NK-92 treated with Interleukin-12 subunit alpha and Interleukin-12 subunit beta, amount 100 ng/mL, for 24 hours (cell line): Measurements from ENCODE around the gene AMPD2.

Source experiments
- DNase-seq: peaks from one replicate; lab custom pipeline; 2025; lab: John Stamatoyannopoulos, UW

Gene AMPD2

GRCh38 chr1:109630898-109631512, 11.4 kb downstream of the AMPD2 start:
- no peak for DNase-seq

DNA sequence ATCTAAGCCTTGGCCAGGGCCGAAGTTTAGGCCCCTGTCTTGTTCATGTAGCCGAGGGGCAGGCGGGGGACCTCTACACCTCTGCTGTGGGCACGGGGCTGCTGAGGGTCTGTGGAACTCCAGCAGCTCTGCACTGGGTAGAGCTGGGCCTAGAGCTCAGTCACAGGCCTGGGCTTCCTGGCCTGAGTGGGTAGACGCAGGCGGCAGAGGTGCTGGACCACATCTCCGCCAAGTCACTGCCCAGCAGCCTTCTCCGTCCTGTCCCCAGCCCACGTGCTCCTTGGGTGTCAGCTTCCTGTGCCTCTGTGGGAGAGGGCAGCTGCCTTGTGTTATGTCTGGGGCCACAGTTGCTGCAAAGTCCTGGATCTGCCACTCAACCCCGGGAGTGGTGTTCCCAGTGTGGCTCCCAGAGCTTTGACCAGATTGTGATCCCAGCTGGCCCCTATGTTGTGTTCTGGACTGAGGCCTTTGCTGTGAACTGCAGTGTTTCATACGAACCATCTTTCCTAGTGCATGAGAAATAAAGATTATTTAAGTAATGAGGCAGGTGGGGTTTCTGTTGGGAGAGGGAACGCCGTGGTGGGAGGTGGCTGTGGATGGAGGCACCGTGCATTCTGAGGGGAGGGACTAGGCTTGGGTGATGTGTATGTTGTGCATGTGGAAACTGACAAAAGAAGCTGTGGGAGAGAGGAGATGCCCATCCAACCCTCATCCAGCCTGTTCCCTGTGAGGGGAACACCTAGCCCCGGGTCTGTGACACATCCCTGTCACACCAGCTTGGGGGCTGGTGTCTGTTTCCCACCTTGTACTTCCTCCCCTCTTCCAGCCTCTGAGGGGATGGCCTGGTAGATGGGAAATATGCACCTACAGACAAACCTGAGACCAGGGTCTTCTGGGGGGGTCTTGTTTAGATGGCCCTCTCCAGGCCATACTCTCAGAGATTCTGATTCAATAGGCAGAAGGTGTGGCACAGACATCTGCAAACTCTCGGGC, 12.2 kb downstream of the AMPD2 start:
- DNase-seq = no peak

GRCh38 chr1:109632671-109633346, 13.2 kb downstream of the AMPD2 start:
- no peak for DNase-seq

DNA sequence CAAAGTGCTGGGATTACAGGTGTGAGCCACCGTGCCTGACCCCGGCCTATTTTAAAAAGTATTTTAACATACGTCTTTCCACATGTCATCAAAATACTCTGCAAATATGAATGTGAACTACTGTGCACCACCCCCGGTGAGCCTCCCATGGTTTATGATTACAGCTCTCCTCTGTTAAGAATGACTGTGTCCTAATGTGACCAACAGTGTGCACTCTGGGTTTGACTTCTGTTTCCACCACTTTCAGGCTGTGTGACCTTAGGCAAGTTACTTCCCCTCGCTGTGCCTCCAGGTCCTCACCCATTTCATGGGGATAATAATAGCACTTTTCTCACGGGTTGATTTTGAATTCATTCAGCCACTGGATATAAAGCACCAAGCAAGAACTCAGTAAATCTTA, 14.7 kb downstream of the AMPD2 start:
- no peak for DNase-seq

- no peak for DNase-seq
Observed at GRCh38 chr1:109634771-109635750, 15.4 kb downstream of the AMPD2 start.

DNA sequence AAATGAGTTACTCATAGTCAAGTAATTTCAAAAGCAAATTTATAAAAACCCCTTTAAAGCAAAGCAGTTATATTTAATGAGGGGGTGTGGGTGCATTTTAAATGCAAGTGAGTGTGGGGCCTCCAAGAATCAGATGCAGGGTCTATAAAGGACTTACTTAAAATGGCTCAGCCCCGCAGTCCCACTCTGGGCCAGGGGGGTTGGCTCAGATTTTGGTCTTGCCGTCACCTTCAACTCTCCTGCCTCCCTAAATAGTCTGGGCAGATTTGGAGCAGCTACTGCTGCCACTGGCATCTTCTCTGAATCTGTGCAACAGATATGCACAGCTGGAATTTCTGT, 16.2 kb downstream of the AMPD2 start:
- no peak for DNase-seq

GRCh38 chr1:109636201-109636952, 16.7 kb downstream of the AMPD2 start:
- no peak for DNase-seq

DNA sequence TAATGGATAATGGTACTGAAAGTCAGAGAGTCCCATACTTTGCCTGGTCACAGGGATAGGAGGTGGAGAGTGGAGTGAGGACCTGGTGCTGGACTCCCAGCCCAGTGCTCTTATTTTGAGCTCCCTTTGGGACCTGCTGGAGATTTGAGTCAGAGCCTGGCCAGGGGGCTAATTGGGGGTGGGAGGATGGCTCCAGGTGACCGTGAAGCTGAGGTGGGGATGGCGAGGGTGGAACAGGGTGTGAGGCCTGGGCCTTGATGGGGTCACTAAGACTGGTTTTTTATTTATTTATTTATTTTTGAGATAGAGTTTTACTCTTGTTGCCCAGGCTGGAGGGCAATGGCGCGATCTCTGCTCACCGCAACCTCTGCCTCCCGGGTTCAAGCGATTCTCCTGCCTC, 17.8 kb downstream of the AMPD2 start:
- no peak for DNase-seq

DNA sequence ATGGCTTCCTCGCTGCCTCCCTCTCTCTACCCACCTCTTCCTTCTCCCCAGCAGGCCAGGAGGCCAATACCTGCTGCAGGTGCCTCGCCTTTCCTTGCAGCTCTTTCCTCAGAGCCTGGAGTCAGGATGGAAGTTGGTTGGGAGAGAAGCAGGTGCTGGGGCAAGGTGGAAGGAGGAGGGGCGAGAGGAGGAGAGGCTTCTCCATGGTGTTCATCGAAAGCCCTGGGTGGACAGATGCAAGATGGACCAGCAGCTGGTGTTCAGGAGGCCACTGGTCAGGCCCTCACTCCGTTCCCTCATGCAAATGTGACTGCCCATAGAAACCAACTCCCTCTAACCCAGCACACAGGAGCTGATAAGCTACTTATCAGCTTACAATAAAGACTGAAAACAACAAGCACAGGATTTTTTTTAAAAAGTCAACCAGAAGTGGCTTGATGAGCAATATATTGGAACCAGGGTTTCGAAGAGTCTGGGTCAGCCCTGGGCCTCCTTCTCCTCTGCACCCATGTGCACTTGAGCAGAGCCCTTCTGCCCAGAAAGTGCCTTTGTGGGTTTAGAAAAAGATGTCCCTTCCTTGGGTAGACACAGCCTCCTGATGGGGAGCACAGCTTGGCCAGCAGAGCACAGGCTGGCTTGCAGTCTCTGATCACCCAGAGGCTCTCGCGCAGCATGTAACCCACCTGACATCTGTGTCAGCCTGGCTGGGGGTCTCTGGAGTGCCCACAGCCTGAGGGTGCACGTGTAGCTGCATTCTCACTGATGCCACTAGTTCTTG, 19.6 kb downstream of the AMPD2 start:
- no peak for DNase-seq

DNA sequence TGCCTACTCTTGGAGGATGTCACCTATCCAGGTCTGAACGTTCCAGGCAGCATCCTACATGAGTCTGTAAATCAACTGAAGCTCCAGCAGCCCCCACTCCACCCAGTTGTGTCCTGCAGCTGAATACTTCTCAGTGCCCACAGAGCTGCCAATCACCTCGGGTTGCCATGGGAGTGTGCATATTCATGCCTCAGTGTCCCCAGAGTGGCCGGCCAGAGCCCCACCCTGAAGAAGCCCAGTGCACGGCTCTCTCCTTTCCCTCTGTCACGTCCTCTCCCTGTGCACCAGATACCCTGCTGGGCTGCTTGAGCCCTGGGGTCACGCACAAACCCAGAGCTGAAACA, 20.2 kb downstream of the AMPD2 start:
- DNase-seq = no peak

- peak; percentile 69 for DNase-seq
Observed at GRCh38 chr1:109640285-109640865, 20.7 kb downstream of the AMPD2 start.

- DNase-seq = no peak
Observed at GRCh38 chr1:109641078-109641740, 21.6 kb downstream of the AMPD2 start.

GRCh38 chr1:109641861-109642260, 22.2 kb downstream of the AMPD2 start:
- DNase-seq = no peak

DNA sequence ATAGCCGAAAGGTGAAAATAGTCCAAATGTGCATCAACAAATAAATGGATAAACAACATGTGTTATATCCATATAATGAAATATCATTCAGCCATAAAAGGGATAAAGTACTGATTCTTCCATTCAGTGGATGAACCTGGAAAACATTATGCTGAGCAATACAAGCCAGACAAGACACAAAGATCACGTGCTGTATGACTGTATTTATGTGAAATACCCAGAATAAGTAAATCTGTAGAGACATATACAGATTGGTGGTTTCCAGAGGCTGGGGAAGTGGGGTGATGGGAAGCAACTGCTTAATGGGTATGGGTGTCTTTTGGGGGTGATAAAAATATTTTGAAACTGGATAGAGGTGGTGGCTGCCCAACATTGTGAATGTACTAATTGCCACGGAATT, 23.0 kb downstream of the AMPD2 start:
- no peak for DNase-seq

DNA sequence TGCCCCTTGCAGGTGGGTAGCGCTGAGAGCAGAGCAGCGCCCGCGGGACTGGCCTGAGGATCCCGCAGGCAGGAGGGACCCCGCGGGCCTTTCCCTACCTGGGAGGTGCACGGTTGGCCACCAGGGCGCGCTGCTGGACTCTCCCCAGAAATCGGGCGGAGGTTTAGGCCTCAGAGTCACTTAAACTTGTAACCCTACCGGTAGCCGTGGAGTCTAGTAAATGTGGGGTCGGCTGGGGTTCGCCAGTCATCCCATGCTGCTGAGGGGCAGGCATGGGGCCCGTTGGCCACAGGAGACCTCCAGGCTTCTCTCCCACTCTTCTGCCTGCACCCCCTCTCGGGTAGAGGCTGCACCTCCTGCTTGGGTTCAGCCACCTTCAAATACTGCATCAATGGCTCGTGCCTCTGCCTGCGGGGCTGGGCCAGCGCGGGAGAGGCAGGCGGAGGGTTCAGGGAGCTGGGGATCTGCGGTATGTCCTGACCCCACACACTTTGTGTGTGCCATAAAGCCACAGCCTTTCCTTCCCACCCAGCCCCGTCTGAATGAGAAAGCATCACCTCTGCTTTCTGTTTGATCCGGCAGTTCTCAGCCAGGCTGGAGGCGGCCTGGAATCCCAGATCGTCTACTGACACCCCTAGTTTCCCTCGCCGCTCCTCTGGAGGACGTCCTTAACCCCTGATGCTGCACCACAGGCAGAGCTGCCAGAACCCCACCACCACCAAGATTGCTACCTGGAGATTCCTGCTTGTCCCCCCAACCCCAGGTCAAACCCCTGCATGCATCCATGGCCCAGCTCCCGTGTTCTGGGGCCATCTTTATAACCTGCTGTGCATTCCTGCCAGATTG, 24.0 kb downstream of the AMPD2 start:
- peak; percentile 60 for DNase-seq

DNA sequence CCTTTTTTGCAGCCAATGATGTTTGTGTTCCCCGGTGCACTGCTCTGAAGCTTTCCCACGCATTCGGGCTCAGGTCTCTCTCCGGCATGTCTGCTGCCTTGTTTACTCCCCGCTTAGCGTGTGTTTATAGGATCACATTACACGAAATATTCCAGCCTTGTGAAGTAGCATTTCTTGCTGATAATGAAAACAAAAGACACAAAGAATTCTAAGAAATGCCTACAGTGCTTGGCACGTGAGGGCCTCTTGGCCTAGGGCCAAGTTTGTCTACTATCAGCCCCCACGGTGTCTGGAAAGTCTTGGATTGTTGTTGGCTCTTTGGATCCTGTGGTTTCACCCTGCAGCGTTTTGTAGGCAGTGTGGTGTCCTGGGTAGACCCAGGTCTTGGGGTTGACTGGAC, 25.0 kb downstream of the AMPD2 start:
- no peak for DNase-seq

DNA sequence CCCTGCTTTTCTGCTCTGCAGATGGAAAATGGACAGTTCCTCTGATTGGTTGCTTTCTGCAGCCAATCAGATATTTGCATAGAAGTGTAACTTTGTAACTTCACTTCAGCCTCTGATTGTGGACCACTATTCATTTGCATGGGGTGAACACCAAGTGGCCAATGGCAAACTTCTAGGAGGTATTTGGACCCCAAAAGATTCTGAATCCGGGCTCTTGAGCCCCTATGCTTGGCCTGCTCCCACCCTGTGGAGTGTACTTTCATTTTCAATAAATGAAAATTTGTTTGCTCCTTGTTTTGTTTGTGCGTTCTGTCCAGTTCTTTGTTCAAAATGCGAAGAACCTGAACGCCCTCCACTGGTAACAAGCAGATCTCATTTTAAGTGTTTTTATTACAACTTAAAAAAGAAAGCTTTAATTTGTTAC, 29.9 kb downstream of the AMPD2 start:
- DNase-seq = no peak

GRCh38 chr1:109650609-109651008, 31.0 kb downstream of the AMPD2 start:
- DNase-seq = no peak
